Testis (tissue), 3 donors: Measurements from ENCODE around the gene ELMOD3. TPM values are rescaled to one million over a fixed set of nuclear protein-coding genes. Genes with fewer than 3 reads are reported as not detected.
"Not testable (repeated sequence)": the region's sequence is repeated elsewhere in the genome, so short reads cannot be mapped to it uniquely, and the experiment has no call there.

ENCODE experiments used
- DNase-seq: peaks from one replicate; pipeline ENCODE4 v3.0.0-alpha.2; 2019
- H3K27ac ChIP-seq, 2 donors: fragments of 200-600 bp; sonication (generic); one replicate each; pipeline ENCODE4 v1.5.1; 2019
- H3K27me3 ChIP-seq: fragments of 200-600 bp; sonication (generic); one replicate; pipeline ENCODE4 v1.5.1; 2019
- H3K36me3 ChIP-seq: fragments of 200-600 bp; sonication (generic); one replicate; pipeline ENCODE4 v1.5.1; 2017; ENCODE audit warnings: low read depth; ENCODE audit errors: missing control alignments
- H3K4me1 ChIP-seq: fragments of 200-600 bp; sonication (generic); one replicate; pipeline ENCODE4 v1.5.1; 2019
- H3K4me3 ChIP-seq, 2 donors: fragments of 200-600 bp; sonication (generic); one replicate each; pipeline ENCODE4 v1.5.1; 2017 to 2019
- H3K9me3 ChIP-seq: fragments of 200-600 bp; sonication (generic); one replicate; pipeline ENCODE4 v1.5.1; 2017
- CTCF ChIP-seq, 3 experiments: fragments of 450-650 bp in 2 of 3; fragments of 200-600 bp in 1 of 3; sonication (generic) in 1 of 3; IDR thresholded peaks; one replicate each; pipeline ENCODE4 v1.5.1; 2016 to 2019; ENCODE audit warnings: antibody characterized with exemption in 3 of 3, mild to moderate bottlenecking in 2 of 3, moderate library complexity in 1 of 3
- POLR2A ChIP-seq: fragments of 450-650 bp; IDR thresholded peaks from one replicate; pipeline ENCODE4 v1.6.1; 2017; ENCODE audit warnings: antibody characterized with exemption, mild to moderate bottlenecking, moderate library complexity
- WGBS, 2 donors: methylation state at CpG; one replicate each; pipeline ENCODE4 v1.1.5; 2018; 5-methylcytosine and 5-hydroxymethylcytosine counted together
- intact Hi-C: fragments of 100-400 bp; cut with DNase I; formaldehyde crosslinking; loops from one replicate; pipeline ENCODE4 v1.15.1; 2023; ENCODE audit warnings: low total_unique reads
- polyA plus RNA-seq: library from polyadenylated mRNA; stranded (reverse); fragments of 350-450 nt; fragmentation: Illumina TruSeq; extraction: RNeasy Lipid Tissue Mini Kit (QIAGEN cat#74804); gene quantifications from one replicate; pipeline ENCODE4 v1.2.3, GENCODE V29; 2014; ENCODE audit warnings: low read depth, low replicate concordance; ENCODE audit not compliant: insufficient read depth
- total RNA-seq, 2 donors: library from RNA; depleted of rRNA; stranded (reverse); fragments of >200 nt; gene quantifications; one replicate each; pipeline ENCODE4 v1.2.3, GENCODE V29; 2016

The ELMOD3 gene
- total and polyA plus RNA-seq, 3 donors from 2014 or later: 26.2 to 51.6 (median 38.4) TPM

- Histone ChIP-seq H3K27me3 (no peaks in the 10 kb centered on the region), H3K4me3 (no peak overlapping the region), H3K9me3 (no peaks in the 10 kb centered on the region), H3K4me1 (peaks cover 16% of the 10 kb centered on the region), H3K36me3 (no peaks in the 10 kb centered on the region), H3K27ac (no peak overlapping the region)
- no peak for DNase-seq
- TF ChIP-seq POLR2A (no peak), CTCF (IDR thresholded peaks at IDR 0.05) (no peak)
- intact Hi-C loops: no loop called here
These were observed 25.4 kb upstream of the ELMOD3 start for GRCh38 chr2:85329181-85329651.

GRCh38 chr2:85329701-85330100 is 24.9 kb upstream of the ELMOD3 start:
- DNase-seq, intact Hi-C loops, H3K9me3 ChIP-seq, H3K27me3 ChIP-seq, H3K36me3 ChIP-seq, H3K4me3 ChIP-seq, H3K27ac ChIP-seq: not testable (repeated sequence)
- H3K4me1 ChIP-seq: peaks cover 13% of the 10 kb centered on the region
- WGBS, 2 donors: 67 to 77% methylated on average over 3 of the region's 3 CpGs

- Histone ChIP-seq H3K27ac (no peak overlapping the region), H3K36me3 (no peaks in the 10 kb centered on the region), H3K9me3 (no peaks in the 10 kb centered on the region), H3K4me1 (no peaks in the 10 kb centered on the region), H3K4me3 (no peak overlapping the region), H3K27me3 (no peaks in the 10 kb centered on the region)
- WGBS, 2 donors: 83 to 85% methylated on average over 13 of the region's 13 CpGs
- no peak for DNase-seq
- TF ChIP-seq POLR2A (no peak), CTCF (IDR thresholded peaks at IDR 0.05) (no peak)
- intact Hi-C loops: no loop called here
These were observed 23.5 kb upstream of the ELMOD3 start for GRCh38 chr2:85330839-85331636.

- H3K27me3 ChIP-seq, DNase-seq, H3K27ac ChIP-seq, H3K4me3 ChIP-seq, H3K36me3 ChIP-seq, H3K9me3 ChIP-seq, intact Hi-C loops, H3K4me1 ChIP-seq: not testable (repeated sequence)
- WGBS, 2 donors: 84 to 94% methylated on average over 4 of the region's 4 CpGs
These were observed 20.7 kb upstream of the ELMOD3 start for GRCh38 chr2:85333877-85334276.

- no peak overlapping the region for H3K27ac ChIP-seq
- TF ChIP-seq POLR2A (no peak), CTCF (IDR thresholded peaks at IDR 0.05) (no peak)
- H3K9me3 ChIP-seq: no peaks in the 10 kb centered on the region
- WGBS, 2 donors: 31 to 53% methylated on average over 2 of the region's 2 CpGs
- DNase-seq: no peak
- peak overlapping the region in 1 of 2 donors; percentile 30 for H3K4me3 ChIP-seq
- H3K36me3 ChIP-seq: no peaks in the 10 kb centered on the region
- intact Hi-C loops: no loop called here
- H3K27me3 ChIP-seq: no peaks in the 10 kb centered on the region
- no peaks in the 10 kb centered on the region for H3K4me1 ChIP-seq
These were observed 19.6 kb upstream of the ELMOD3 start for GRCh38 chr2:85334928-85335327.
